Measurements from ENCODE around the gene KRTAP5-11.
"Not testable (repeated sequence)": the region's sequence is repeated elsewhere in the genome, so short reads cannot be mapped to it uniquely, and the experiment has no call there.

Gene KRTAP5-11

DNA sequence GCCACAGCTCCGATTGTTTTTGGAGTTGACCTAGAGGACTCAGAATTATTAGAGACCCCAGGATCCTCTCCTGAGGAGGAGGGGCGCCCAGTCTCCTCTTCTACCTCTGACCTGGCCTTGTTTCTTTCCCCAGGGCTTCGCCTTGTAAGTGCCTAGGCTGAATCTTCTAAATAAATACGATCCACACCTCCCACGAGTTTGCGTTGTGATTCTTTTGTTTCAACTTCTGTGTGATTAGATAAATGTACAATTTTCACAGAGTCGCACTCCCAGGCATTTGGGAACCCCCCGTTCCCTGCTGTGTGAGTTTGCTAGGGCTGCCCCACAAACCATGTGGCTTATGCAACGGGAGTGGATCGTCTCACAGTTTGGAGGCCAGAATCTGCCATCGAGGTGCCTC is 43.7 kb downstream of the KRTAP5-11 start:
- H3K27ac ChIP-seq (ENCODE audit: low read depth, low read length): no peak overlapping the region
- H3K4me1 ChIP-seq (ENCODE audit: insufficient read depth, low read length): 0 out of 2 replicates have a peak, but pooled peaks cover 3% of the 10 kb centered on the region
- no peaks in the 10 kb centered on the region; the same call in 1 of the 2 replicates for H3K27me3 ChIP-seq (ENCODE audit: insufficient read depth, low read length)
- H3K4me3 ChIP-seq (ENCODE audit: low read length): no peak overlapping the region
- H3K36me3 ChIP-seq (ENCODE audit: insufficient read depth, low read length): no peaks in the 10 kb centered on the region
- no peaks in the 10 kb centered on the region for H3K9me3 ChIP-seq (ENCODE audit: insufficient read depth, low read depth, low read length)
- no peak overlapping the region for H3K9ac ChIP-seq (ENCODE audit: low read depth, low read length)
- 93% methylated on average over 11 of the region's 11 CpGs for WGBS

GRCh38 chr11:71538666-71538990 is 44.0 kb downstream of the KRTAP5-11 start:
- 88% methylated on average over 4 of the region's 4 CpGs for WGBS
- Histone ChIP-seq H3K9me3 (ENCODE audit: insufficient read depth, low read depth, low read length) (no peaks in the 10 kb centered on the region), H3K4me1 (ENCODE audit: insufficient read depth, low read length) (0 out of 2 replicates have a peak, but pooled peaks cover under 1% of the 10 kb centered on the region)

DNA sequence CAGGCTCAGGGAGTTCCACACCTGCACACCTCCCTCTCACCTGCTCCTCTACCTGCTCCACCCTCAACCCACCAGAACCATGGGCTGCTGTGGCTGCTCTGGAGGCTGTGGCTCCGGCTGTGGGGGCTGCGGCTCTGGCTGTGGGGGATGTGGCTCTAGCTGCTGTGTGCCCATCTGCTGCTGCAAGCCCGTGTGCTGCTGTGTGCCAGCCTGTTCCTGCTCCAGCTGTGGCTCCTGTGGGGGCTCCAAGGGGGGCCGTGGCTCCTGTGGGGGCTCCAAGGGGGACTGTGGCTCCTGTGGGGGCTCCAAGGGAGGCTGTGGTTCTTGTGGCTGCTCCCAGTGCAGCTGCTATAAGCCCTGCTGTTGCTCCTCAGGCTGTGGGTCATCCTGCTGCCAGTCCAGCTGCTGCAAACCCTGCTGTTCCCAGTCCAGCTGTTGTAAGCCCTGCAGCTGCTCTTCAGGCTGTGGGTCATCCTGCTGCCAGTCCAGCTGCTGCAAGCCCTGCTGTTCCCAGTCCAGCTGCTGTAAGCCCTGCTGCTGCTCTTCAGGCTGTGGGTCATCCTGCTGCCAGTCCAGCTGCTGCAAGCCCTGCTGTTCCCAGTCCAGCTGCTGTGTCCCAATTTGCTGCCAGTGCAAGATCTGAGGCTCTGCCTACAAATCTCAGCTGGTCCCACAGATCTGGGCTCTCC is 44.6 kb downstream of the KRTAP5-11 start, which contains the start of gene KRTAP5-8:
TSS of gene KRTAP5-8 (plus strand) at position 49 of the 689 bp plus-strand sequence. CDS start at position 80, 31 bp downstream.
- H3K9me3 ChIP-seq (ENCODE audit: insufficient read depth, low read depth, low read length); H3K36me3 ChIP-seq (ENCODE audit: insufficient read depth, low read length); H3K27ac ChIP-seq (ENCODE audit: low read depth, low read length); H3K27me3 ChIP-seq (ENCODE audit: insufficient read depth, low read length); H3K4me3 ChIP-seq (ENCODE audit: low read length); H3K9ac ChIP-seq (ENCODE audit: low read depth, low read length); H3K4me1 ChIP-seq (ENCODE audit: insufficient read depth, low read length): not testable (repeated sequence)
- WGBS: 92% methylated on average over 4 of the region's 4 CpGs

More at GRCh38 chr11:71538666-71538990, 44.0 kb downstream of the KRTAP5-11 start:
- no peak overlapping the region for H3K9ac ChIP-seq (ENCODE audit: low read depth, low read length)
- H3K4me3 ChIP-seq (ENCODE audit: low read length): no peak overlapping the region
- H3K27me3 ChIP-seq (ENCODE audit: insufficient read depth, low read length): no peaks in the 10 kb centered on the region; the same call in 1 of the 2 replicates
- H3K27ac ChIP-seq (ENCODE audit: low read depth, low read length): no peak overlapping the region
- no peaks in the 10 kb centered on the region for H3K36me3 ChIP-seq (ENCODE audit: insufficient read depth, low read length)

GRCh38 chr11:71537537-71537936 is 45.1 kb downstream of the KRTAP5-11 start:
- Histone ChIP-seq H3K4me1 (ENCODE audit: insufficient read depth, low read length) (no peaks in the 10 kb centered on the region), H3K27ac (ENCODE audit: low read depth, low read length) (no peak overlapping the region), H3K9ac (ENCODE audit: low read depth, low read length) (no peak overlapping the region), H3K9me3 (ENCODE audit: insufficient read depth, low read depth, low read length) (no peaks in the 10 kb centered on the region), H3K4me3 (ENCODE audit: low read length) (no peak overlapping the region), H3K27me3 (ENCODE audit: insufficient read depth, low read length) (no peaks in the 10 kb centered on the region), H3K36me3 (ENCODE audit: insufficient read depth, low read length) (no peaks in the 10 kb centered on the region)
- 88% methylated on average over 9 of the region's 9 CpGs for WGBS

GRCh38 chr11:71535825-71536224 is 46.9 kb downstream of the KRTAP5-11 start:
- 92% methylated on average over 9 of the region's 9 CpGs for WGBS
- Histone ChIP-seq H3K4me3 (ENCODE audit: low read length) (no peak overlapping the region), H3K36me3 (ENCODE audit: insufficient read depth, low read length) (no peaks in the 10 kb centered on the region), H3K4me1 (ENCODE audit: insufficient read depth, low read length) (no peaks in the 10 kb centered on the region), H3K27ac (ENCODE audit: low read depth, low read length) (no peak overlapping the region), H3K27me3 (ENCODE audit: insufficient read depth, low read length) (no peaks in the 10 kb centered on the region), H3K9me3 (ENCODE audit: insufficient read depth, low read depth, low read length) (no peaks in the 10 kb centered on the region), H3K9ac (ENCODE audit: low read depth, low read length) (no peak overlapping the region)

DNA sequence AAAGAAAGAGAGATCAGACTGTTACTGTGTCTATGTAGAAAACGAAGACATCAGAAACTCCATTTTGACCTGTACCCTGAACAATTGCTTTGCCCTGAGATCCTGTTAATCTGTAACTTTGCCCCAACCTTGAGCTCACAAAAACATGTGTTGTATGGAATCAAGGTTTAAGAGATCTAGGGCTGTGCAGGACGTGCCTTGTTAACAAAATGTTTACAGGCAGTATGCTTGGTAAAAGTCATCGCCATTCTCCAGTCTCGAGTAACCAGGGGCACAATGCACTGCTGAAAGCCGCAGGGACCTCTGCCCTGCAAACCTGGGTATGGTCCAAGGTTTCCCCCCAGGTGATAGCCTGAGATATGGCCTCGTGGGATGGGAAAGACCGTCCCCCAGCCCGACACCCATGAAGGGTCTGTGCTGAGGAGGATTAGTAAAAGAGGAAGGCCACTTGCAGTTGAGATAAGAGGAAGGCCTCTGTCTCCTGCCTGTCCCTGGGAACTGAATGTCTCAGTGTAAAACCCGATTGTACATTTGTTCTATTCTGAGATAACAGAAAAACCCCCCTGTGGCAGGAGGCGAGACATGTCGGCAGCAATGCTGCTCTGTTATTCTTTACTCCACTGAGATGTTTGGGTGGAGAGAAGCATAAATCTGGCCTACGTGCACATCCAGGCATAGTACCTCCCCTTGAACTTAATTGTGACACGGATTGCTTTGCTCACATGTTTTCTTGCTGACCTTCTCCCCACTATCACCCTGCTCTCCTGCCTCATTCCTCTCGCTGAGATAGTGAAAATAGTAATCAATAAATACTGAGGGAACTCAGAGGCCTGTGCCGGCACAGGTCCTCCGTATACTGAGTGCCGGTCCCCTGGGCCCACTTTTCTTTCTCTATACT is 47.7 kb downstream of the KRTAP5-11 start:
- not testable (repeated sequence) for H3K9ac ChIP-seq (ENCODE audit: low read depth, low read length); H3K36me3 ChIP-seq (ENCODE audit: insufficient read depth, low read length); H3K9me3 ChIP-seq (ENCODE audit: insufficient read depth, low read depth, low read length); H3K4me1 ChIP-seq (ENCODE audit: insufficient read depth, low read length); H3K27ac ChIP-seq (ENCODE audit: low read depth, low read length); H3K27me3 ChIP-seq (ENCODE audit: insufficient read depth, low read length); H3K4me3 ChIP-seq (ENCODE audit: low read length)
- WGBS: 89% methylated on average over 17 of the region's 17 CpGs

GRCh38 chr11:71532036-71532610 is 50.6 kb downstream of the KRTAP5-11 start:
- 84% methylated on average over 10 of the region's 10 CpGs for WGBS
- no peaks in the 10 kb centered on the region for H3K4me1 ChIP-seq (ENCODE audit: insufficient read depth, low read length)
- no peak overlapping the region for H3K4me3 ChIP-seq (ENCODE audit: low read length)

More at GRCh38 chr11:71532036-71532610, 50.6 kb downstream of the KRTAP5-11 start:
- no peaks in the 10 kb centered on the region for H3K9me3 ChIP-seq (ENCODE audit: insufficient read depth, low read depth, low read length)
- H3K36me3 ChIP-seq (ENCODE audit: insufficient read depth, low read length): no peaks in the 10 kb centered on the region
- H3K27me3 ChIP-seq (ENCODE audit: insufficient read depth, low read length): no peaks in the 10 kb centered on the region
- no peak overlapping the region for H3K27ac ChIP-seq (ENCODE audit: low read depth, low read length)
- H3K9ac ChIP-seq (ENCODE audit: low read depth, low read length): no peak overlapping the region
